K562 (cell line): Measurements from ENCODE around the gene PHF21B. TPM values are rescaled to one million over a fixed set of nuclear protein-coding genes. Genes with fewer than 3 reads are reported as not detected.
A peak's percentile ranks its signal among the peaks of the same experiment; 100 is the strongest.

ENCODE experiments used
- ATAC-seq: fragments of 200-7000 bp; cut with Tn5 transposase; 3 replicates; pipeline ENCODE4 v1.9.1; 2020; ENCODE audit warnings: moderate library complexity
- BruUV-seq: library from RNA; stranded (reverse); fragments of 400-500 nt; replicated peaks from 2 replicates; lab custom pipeline; 2021; lab: Mats Ljungman, UMichigan
- CTCF ChIA-PET: fragments of 300-600 bp; formaldehyde crosslinking; extraction: SDS; loops from one replicate; lab custom pipeline; 2021; ENCODE audit warnings: low intra/inter-chr PET ratio; lab: Yijun Ruan, JAX
- POLR2A ChIA-PET: fragments of 300-600, 350-650 bp; sonication (Branson Sonifier 250); formaldehyde crosslinking; extraction: SDS; loops from one replicate; lab custom pipeline; 2021; ENCODE audit warnings: antibody characterized with exemption, inconsistent platforms; lab: Yijun Ruan, JAX
- DNase-seq, 4 experiments: peaks; one replicate each; pipeline versions ENCODE4 v3.0.0 to v3.0.0-alpha.2; 2011 to 2018; ENCODE audit warnings: low spot score in 3 of 4, mixed read lengths in 3 of 4; ENCODE audit errors: extremely low read depth in 1 of 4
- FAIRE-seq: peaks from 2 replicates; lab custom pipeline; 2011; peaks lifted over from hg19 to GRCh38; lab: Jason Lieb, UNC
- H2AFZ ChIP-seq: 2 replicates; pipeline ENCODE4 v1.6.0; 2011; ENCODE audit warnings: low read depth, low read length, control low read depth, inconsistent platforms
- H3K27ac ChIP-seq: fragments of 200-600 bp; 3 replicates; pipeline ENCODE4 v1.8.0; 2011; ENCODE audit warnings: low read depth, mild to moderate bottlenecking, control low read depth, inconsistent platforms, low read length, moderate library complexity, mixed read lengths; ENCODE audit errors: extremely low read depth
- H3K27me3 ChIP-seq, 2 experiments: fragments of 300-600 bp in 1 of 2; 2 replicates in 1 of 2; 3 replicates in 1 of 2; pipeline versions ENCODE4 v1.6.0 to v1.8.0; 2011; ENCODE audit warnings: inconsistent platforms in 2 of 2, low read length in 2 of 2, mild to moderate bottlenecking in 1 of 2, mixed read lengths in 1 of 2, moderate library complexity in 1 of 2; ENCODE audit not compliant: control insufficient read depth in 2 of 2, insufficient read depth in 2 of 2
- H3K36me3 ChIP-seq: fragments of 300-600 bp; 3 replicates; pipeline ENCODE4 v1.8.0; 2011; ENCODE audit warnings: mild to moderate bottlenecking, low read length, inconsistent platforms; ENCODE audit not compliant: control insufficient read depth, insufficient read depth
- H3K4me1 ChIP-seq, 2 experiments: fragments of 200-600 bp in 1 of 2; replicated peaks in 1 of 2; 2 replicates in 1 of 2; 3 replicates in 1 of 2; pipeline versions ENCODE4 v1.5.1 to v1.8.0; 2011; ENCODE audit warnings: inconsistent platforms in 2 of 2, low read length in 2 of 2, mild to moderate bottlenecking in 1 of 2, mixed read lengths in 1 of 2, moderate library complexity in 1 of 2; ENCODE audit not compliant: control insufficient read depth in 2 of 2, insufficient read depth in 2 of 2
- H3K4me2 ChIP-seq: 2 replicates; pipeline ENCODE4 v1.6.1; 2011; ENCODE audit warnings: low read length, control low read depth, inconsistent platforms, mixed read lengths; ENCODE audit not compliant: insufficient read depth
- H3K4me3 ChIP-seq: fragments of 200-600 bp; sonication (generic), shearing (Covaris generic); 2 replicates; pipeline ENCODE4 v1.5.1; 2016; ENCODE audit warnings: control low read depth, inconsistent platforms
- H3K79me2 ChIP-seq: fragments of 200-600 bp; 3 replicates; pipeline ENCODE4 v1.8.0; 2011; ENCODE audit warnings: low read length, inconsistent platforms; ENCODE audit not compliant: control insufficient read depth, insufficient read depth
- H3K9ac ChIP-seq, 2 experiments: 2 replicates each; pipeline versions ENCODE4 v1.6.0 to v1.6.1; 2011; ENCODE audit warnings: low read depth in 2 of 2, low read length in 2 of 2, control low read depth in 1 of 2, inconsistent platforms in 1 of 2, mild to moderate bottlenecking in 1 of 2, mixed read lengths in 1 of 2; ENCODE audit not compliant: insufficient read depth in 1 of 2
- H3K9me1 ChIP-seq: one replicate; pipeline ENCODE4 v1.6.0; 2011; ENCODE audit warnings: inconsistent platforms, mild to moderate bottlenecking, low read length, moderate library complexity; ENCODE audit not compliant: control insufficient read depth, insufficient read depth
- H3K9me3 ChIP-seq: replicated peaks from 2 replicates; pipeline ENCODE4 v1.5.1; 2011; ENCODE audit warnings: low read depth, low read length, inconsistent platforms; ENCODE audit not compliant: control insufficient read depth, insufficient read depth
- H4K20me1 ChIP-seq: replicated peaks from 2 replicates; pipeline ENCODE4 v1.6.1; 2011; ENCODE audit warnings: low read length, inconsistent platforms, mixed read lengths; ENCODE audit not compliant: control insufficient read depth, insufficient read depth
- CBX8 ChIP-seq: fragments of 200-600 bp; sonication (generic); IDR thresholded peaks from 2 replicates; pipeline ENCODE4 v1.6.1; 2012; ENCODE audit warnings: borderline replicate concordance, mixed run types, low read depth, mild to moderate bottlenecking, moderate library complexity, mixed read lengths, low read length, control low read depth, inconsistent platforms; ENCODE audit not compliant: poor library complexity, severe bottlenecking; ENCODE audit errors: extremely low read depth
- POLR2AphosphoS2 ChIP-seq: IDR thresholded peaks from 2 replicates; pipeline ENCODE4 v1.6.1; 2012; ENCODE audit warnings: low read length, improper control_type of control experiment
- RBM17 ChIP-seq: fragments of 200-400 bp; formaldehyde crosslinking; IDR thresholded peaks from 2 replicates; pipeline ENCODE4 v1.6.1; 2017; ENCODE audit warnings: low read depth, mild to moderate bottlenecking, low read length, borderline replicate concordance
- SAFB ChIP-seq: fragments of 200-400 bp; formaldehyde crosslinking; IDR thresholded peaks from 2 replicates; pipeline ENCODE4 v1.6.1; 2017; ENCODE audit warnings: low read depth, low read length, borderline replicate concordance
- SOX6 ChIP-seq: fragments of 450-650 bp; IDR thresholded peaks from 2 replicates; pipeline ENCODE4 v1.6.1; 2014; ENCODE audit warnings: mild to moderate bottlenecking
- ZNF121 ChIP-seq: sonication (generic); formaldehyde crosslinking; conservative IDR thresholded peaks from 2 replicates; pipeline ENCODE4 v1.8.0; 2022; ENCODE audit warnings: missing genetic modification reagents
- WGBS: fragments of 100-300 bp; shearing (Covaris generic); methylation state at CpG from one replicate; pipeline ENCODE4 v1.1.6; 2016; ENCODE audit warnings: low coverage, mixed read lengths; ENCODE audit not compliant: insufficient coverage; ENCODE audit errors: missing lambda C conversion rate; 5-methylcytosine and 5-hydroxymethylcytosine counted together
- in situ Hi-C: fragments of 300-500 bp; cut with MboI; formaldehyde crosslinking; loops from 4 replicates; pipeline ENCODE4 v1.15.0; 2018; ENCODE audit warnings: inconsistent platforms, mixed read lengths
- intact Hi-C: fragments of 100-400 bp; cut with micrococcal nuclease; formaldehyde crosslinking; loops from 2 replicates; pipeline ENCODE4 v1.14.2; 2022
- polyA plus RNA-seq, 8 experiments: library from polyadenylated mRNA; depleted of rRNA in 4 of 8; stranded (reverse) in 5 of 8; unstranded in 3 of 8; fragments of >200 nt; fragmentation: Nextera tagmentation in 2 of 8; fragmentation: Illumina TruSeq in 1 of 8; extraction: Ambion mirVana in 2 of 8; extraction: Trizol in 1 of 8; gene quantifications; 2 replicates each; pipeline versions ENCODE4 v1.2.1 to v1.2.3, GENCODE V29; 2011 to 2014; ENCODE audit warnings: inconsistent platforms in 1 of 8, missing spikeins in 1 of 8
- total RNA-seq, 7 experiments: library from RNA; depleted of rRNA in 6 of 7; stranded (reverse); fragments of >200 nt in 6 of 7; fragmentation: Illumina TruSeq in 2 of 7; extraction: Trizol in 2 of 7; gene quantifications; 2 replicates each; pipeline versions ENCODE4 v1.2.1 to v1.2.3, GENCODE V29; 2011 to 2021; ENCODE audit warnings: low replicate concordance in 1 of 7
- TF ChIP-seq, protein P1 (sequence below): fragments of 450-650 bp; IDR thresholded peaks from 2 replicates; pipeline ENCODE4 v1.6.1; 2016; ENCODE audit warnings: mild to moderate bottlenecking, moderate library complexity
- TF ChIP-seq, protein P2 (sequence below), 3 experiments: IDR thresholded peaks in 2 of 3; conservative IDR thresholded peaks in 1 of 3; 2 replicates each; pipeline ENCODE4 v1.5.1; 2011 to 2012; ENCODE audit warnings: low read length in 3 of 3, mild to moderate bottlenecking in 3 of 3, control low read depth in 2 of 3, improper control_type of control experiment in 1 of 3, inconsistent platforms in 1 of 3, low read depth in 1 of 3, mixed read lengths in 1 of 3, moderate library complexity in 1 of 3; ENCODE audit not compliant: insufficient read depth in 2 of 3

The PHF21B gene
- total and polyA plus RNA-seq, 9 of the 15 experiments (the other 6 are each of a cell fraction or from before 2014, with no cell fraction given): 0.04 TPM; not detected in 8

DNA sequence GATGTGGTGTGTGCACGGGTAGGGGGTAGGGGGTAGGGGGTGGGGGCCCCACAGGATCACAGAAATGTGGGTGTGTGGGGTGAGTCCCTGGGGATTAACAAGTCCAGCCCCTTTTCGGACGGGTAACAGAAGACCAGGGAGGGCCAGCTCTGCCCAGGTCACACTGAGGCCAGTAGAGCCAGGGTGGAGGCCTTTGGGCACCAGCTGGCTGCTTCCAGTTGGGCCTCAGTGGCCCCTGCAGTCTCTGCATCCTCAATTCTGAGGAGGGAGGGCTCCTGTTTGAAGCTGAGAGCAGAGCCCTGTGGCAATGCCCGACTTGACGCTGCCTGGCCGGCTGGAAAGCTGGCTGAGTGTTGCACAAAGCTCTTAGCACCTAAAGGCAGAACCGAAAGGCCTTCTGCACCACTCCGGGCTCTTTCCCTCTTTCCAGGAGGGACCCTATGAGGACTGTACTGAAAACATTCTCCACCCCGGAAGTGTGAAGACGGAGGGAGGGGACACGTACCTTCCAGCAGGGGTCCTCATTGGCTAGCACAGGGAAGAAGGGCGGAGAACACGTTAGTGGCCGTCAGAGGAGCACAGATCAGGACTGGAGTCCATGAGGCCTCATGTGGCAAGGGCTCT lies 120.4 kb downstream of the PHF21B start:
- Histone ChIP-seq H3K4me2 (no peak overlapping the region), H3K9me1 (no peaks in the 10 kb centered on the region), H3K9ac (no peak overlapping the region), H3K27me3 (peaks cover 0 to 5% of the 10 kb centered on the region in 2 experiments; a peak in 1 of 5 replicates), H3K4me3 (no peak overlapping the region), H3K79me2 (no peaks in the 10 kb centered on the region), H3K27ac (no peak overlapping the region), H3K4me1 (no peaks in the 10 kb centered on the region; a peak in 1 of 5 replicates), H4K20me1 (no peaks in the 10 kb centered on the region), H2AFZ (no peak overlapping the region), H3K9me3 (no peaks in the 10 kb centered on the region), H3K36me3 (no peaks in the 10 kb centered on the region)
- intact Hi-C loops: no loop called here
- no TSS peak for BruUV-seq
- peak; percentile 24 to 66 (median 60) for DNase-seq
- POLR2A ChIA-PET: no interaction called here
- FAIRE-seq: no peak
- ATAC-seq: peak; percentile 77
- WGBS: 0% methylated on average over 6 of the region's 14 CpGs
- CTCF ChIA-PET: no interaction called here
- in situ Hi-C loops: no loop called here
- TF ChIP-seq POLR2AphosphoS2 (no peak), CBX8 (no peak), SOX6 (no peak), ZNF121 (CRISPR knock-in tag) (no peak), RBM17 (no peak), SAFB (no peak)
- TF ChIP-seq, protein P1, sequence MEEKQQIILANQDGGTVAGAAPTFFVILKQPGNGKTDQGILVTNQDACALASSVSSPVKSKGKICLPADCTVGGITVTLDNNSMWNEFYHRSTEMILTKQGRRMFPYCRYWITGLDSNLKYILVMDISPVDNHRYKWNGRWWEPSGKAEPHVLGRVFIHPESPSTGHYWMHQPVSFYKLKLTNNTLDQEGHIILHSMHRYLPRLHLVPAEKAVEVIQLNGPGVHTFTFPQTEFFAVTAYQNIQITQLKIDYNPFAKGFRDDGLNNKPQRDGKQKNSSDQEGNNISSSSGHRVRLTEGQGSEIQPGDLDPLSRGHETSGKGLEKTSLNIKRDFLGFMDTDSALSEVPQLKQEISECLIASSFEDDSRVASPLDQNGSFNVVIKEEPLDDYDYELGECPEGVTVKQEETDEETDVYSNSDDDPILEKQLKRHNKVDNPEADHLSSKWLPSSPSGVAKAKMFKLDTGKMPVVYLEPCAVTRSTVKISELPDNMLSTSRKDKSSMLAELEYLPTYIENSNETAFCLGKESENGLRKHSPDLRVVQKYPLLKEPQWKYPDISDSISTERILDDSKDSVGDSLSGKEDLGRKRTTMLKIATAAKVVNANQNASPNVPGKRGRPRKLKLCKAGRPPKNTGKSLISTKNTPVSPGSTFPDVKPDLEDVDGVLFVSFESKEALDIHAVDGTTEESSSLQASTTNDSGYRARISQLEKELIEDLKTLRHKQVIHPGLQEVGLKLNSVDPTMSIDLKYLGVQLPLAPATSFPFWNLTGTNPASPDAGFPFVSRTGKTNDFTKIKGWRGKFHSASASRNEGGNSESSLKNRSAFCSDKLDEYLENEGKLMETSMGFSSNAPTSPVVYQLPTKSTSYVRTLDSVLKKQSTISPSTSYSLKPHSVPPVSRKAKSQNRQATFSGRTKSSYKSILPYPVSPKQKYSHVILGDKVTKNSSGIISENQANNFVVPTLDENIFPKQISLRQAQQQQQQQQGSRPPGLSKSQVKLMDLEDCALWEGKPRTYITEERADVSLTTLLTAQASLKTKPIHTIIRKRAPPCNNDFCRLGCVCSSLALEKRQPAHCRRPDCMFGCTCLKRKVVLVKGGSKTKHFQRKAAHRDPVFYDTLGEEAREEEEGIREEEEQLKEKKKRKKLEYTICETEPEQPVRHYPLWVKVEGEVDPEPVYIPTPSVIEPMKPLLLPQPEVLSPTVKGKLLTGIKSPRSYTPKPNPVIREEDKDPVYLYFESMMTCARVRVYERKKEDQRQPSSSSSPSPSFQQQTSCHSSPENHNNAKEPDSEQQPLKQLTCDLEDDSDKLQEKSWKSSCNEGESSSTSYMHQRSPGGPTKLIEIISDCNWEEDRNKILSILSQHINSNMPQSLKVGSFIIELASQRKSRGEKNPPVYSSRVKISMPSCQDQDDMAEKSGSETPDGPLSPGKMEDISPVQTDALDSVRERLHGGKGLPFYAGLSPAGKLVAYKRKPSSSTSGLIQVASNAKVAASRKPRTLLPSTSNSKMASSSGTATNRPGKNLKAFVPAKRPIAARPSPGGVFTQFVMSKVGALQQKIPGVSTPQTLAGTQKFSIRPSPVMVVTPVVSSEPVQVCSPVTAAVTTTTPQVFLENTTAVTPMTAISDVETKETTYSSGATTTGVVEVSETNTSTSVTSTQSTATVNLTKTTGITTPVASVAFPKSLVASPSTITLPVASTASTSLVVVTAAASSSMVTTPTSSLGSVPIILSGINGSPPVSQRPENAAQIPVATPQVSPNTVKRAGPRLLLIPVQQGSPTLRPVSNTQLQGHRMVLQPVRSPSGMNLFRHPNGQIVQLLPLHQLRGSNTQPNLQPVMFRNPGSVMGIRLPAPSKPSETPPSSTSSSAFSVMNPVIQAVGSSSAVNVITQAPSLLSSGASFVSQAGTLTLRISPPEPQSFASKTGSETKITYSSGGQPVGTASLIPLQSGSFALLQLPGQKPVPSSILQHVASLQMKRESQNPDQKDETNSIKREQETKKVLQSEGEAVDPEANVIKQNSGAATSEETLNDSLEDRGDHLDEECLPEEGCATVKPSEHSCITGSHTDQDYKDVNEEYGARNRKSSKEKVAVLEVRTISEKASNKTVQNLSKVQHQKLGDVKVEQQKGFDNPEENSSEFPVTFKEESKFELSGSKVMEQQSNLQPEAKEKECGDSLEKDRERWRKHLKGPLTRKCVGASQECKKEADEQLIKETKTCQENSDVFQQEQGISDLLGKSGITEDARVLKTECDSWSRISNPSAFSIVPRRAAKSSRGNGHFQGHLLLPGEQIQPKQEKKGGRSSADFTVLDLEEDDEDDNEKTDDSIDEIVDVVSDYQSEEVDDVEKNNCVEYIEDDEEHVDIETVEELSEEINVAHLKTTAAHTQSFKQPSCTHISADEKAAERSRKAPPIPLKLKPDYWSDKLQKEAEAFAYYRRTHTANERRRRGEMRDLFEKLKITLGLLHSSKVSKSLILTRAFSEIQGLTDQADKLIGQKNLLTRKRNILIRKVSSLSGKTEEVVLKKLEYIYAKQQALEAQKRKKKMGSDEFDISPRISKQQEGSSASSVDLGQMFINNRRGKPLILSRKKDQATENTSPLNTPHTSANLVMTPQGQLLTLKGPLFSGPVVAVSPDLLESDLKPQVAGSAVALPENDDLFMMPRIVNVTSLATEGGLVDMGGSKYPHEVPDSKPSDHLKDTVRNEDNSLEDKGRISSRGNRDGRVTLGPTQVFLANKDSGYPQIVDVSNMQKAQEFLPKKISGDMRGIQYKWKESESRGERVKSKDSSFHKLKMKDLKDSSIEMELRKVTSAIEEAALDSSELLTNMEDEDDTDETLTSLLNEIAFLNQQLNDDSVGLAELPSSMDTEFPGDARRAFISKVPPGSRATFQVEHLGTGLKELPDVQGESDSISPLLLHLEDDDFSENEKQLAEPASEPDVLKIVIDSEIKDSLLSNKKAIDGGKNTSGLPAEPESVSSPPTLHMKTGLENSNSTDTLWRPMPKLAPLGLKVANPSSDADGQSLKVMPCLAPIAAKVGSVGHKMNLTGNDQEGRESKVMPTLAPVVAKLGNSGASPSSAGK: no peak
- TF ChIP-seq, protein P2, sequence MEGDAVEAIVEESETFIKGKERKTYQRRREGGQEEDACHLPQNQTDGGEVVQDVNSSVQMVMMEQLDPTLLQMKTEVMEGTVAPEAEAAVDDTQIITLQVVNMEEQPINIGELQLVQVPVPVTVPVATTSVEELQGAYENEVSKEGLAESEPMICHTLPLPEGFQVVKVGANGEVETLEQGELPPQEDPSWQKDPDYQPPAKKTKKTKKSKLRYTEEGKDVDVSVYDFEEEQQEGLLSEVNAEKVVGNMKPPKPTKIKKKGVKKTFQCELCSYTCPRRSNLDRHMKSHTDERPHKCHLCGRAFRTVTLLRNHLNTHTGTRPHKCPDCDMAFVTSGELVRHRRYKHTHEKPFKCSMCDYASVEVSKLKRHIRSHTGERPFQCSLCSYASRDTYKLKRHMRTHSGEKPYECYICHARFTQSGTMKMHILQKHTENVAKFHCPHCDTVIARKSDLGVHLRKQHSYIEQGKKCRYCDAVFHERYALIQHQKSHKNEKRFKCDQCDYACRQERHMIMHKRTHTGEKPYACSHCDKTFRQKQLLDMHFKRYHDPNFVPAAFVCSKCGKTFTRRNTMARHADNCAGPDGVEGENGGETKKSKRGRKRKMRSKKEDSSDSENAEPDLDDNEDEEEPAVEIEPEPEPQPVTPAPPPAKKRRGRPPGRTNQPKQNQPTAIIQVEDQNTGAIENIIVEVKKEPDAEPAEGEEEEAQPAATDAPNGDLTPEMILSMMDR (IDR thresholded peaks at IDR 0.05 in 2 of 3, conservative IDR thresholded peaks at IDR 0.05 in 1 of 3; ENCODE audit: insufficient read depth in 2 of 3, low read depth in 1 of 3, low read length in 3 of 3): peak in 2 of 3 experiments; percentile 8 to 14; a peak in 1 of 6 replicates
